MCF 10A (cell line): ENCODE results near the gene GPSM1. TPM values are rescaled to one million over a fixed set of nuclear protein-coding genes. Genes with fewer than 3 reads are reported as not detected.

Source experiments
- BruUV-seq: library from RNA; stranded (reverse); fragments of 400-500 nt; replicated peaks from 2 replicates; lab custom pipeline; 2021; lab: Mats Ljungman, UMichigan
- CTCF ChIA-PET: fragments of 300-600 bp; sonication (Branson Sonifier 250); formaldehyde crosslinking; extraction: SDS; loops from one replicate; lab custom pipeline; 2021; ENCODE audit warnings: antibody characterized with exemption, inconsistent platforms; lab: Yijun Ruan, JAX
- POLR2A ChIA-PET: fragments of 300-600, 350-650 bp; sonication (Branson Sonifier 250); formaldehyde crosslinking; extraction: SDS; loops from one replicate; lab custom pipeline; 2020; ENCODE audit warnings: antibody characterized with exemption, inconsistent platforms; lab: Yijun Ruan, JAX
- DNase-seq: peaks from one replicate; pipeline ENCODE4 v3.0.0-alpha.2; 2018; ENCODE audit not compliant: unreplicated experiment
- H3K27ac Mint-ChIP-seq: one replicate; pipeline ENCODE4 v1.8.0; 2022; ENCODE audit warnings: mild to moderate bottlenecking, low read depth, mixed read lengths; ENCODE audit not compliant: unreplicated experiment
- H3K27me3 Mint-ChIP-seq: one replicate; pipeline ENCODE4 v1.8.0; 2022; ENCODE audit warnings: mixed read lengths; ENCODE audit not compliant: insufficient read depth, unreplicated experiment
- H3K36me3 Mint-ChIP-seq: one replicate; pipeline ENCODE4 v1.8.0; 2022; ENCODE audit warnings: mild to moderate bottlenecking, moderate library complexity, mixed read lengths; ENCODE audit not compliant: insufficient read depth, unreplicated experiment
- H3K4me1 Mint-ChIP-seq: one replicate; pipeline ENCODE4 v1.8.0; 2022; ENCODE audit warnings: mixed read lengths; ENCODE audit not compliant: insufficient read depth, unreplicated experiment
- H3K4me3 Mint-ChIP-seq: one replicate; pipeline ENCODE4 v1.8.0; 2022; ENCODE audit warnings: mild to moderate bottlenecking, moderate library complexity, mixed read lengths; ENCODE audit not compliant: unreplicated experiment
- H3K9me3 Mint-ChIP-seq: one replicate; pipeline ENCODE4 v1.8.0; 2022; ENCODE audit warnings: mixed read lengths; ENCODE audit not compliant: unreplicated experiment
- intact Hi-C: fragments of 100-400 bp; cut with micrococcal nuclease; formaldehyde crosslinking; loops from 2 replicates; pipeline ENCODE4 v1.14.1; 2022
- total RNA-seq: library from RNA; stranded (reverse); gene quantifications from 2 replicates; pipeline ENCODE4 v1.2.3, GENCODE V29; 2022
- TF ChIP-seq, protein P1 (sequence below): fragments of 200-600 bp; IDR thresholded peaks from one replicate; pipeline ENCODE4 v1.8.0; 2022; ENCODE audit warnings: antibody characterized with exemption, mild to moderate bottlenecking; ENCODE audit not compliant: unreplicated experiment

Gene GPSM1
- total RNA-seq, 1 experiment from 2014 or later = 15.5 TPM

DNA sequence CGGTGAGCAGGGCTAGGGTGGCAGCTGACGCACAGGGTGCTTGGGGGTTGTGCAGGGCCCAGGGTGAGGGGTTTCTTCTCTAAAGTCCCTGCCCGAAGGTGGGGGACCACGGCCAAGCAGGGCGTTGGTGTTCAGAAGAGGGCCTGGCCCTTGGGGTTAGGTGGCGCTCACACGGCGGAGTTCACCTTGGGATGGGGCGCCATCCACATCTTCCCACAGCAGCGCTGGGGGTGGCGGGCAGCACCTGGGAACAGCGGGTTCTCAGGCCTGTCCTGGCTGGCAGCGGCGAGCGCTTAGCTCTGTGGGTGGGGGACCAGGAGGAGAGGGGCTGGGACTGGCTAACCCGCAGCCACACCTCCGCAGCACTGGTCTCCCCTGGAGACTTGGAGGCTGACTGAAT is 6.1 kb downstream of the GPSM1 start:
- TF ChIP-seq, protein P1, sequence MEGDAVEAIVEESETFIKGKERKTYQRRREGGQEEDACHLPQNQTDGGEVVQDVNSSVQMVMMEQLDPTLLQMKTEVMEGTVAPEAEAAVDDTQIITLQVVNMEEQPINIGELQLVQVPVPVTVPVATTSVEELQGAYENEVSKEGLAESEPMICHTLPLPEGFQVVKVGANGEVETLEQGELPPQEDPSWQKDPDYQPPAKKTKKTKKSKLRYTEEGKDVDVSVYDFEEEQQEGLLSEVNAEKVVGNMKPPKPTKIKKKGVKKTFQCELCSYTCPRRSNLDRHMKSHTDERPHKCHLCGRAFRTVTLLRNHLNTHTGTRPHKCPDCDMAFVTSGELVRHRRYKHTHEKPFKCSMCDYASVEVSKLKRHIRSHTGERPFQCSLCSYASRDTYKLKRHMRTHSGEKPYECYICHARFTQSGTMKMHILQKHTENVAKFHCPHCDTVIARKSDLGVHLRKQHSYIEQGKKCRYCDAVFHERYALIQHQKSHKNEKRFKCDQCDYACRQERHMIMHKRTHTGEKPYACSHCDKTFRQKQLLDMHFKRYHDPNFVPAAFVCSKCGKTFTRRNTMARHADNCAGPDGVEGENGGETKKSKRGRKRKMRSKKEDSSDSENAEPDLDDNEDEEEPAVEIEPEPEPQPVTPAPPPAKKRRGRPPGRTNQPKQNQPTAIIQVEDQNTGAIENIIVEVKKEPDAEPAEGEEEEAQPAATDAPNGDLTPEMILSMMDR = no peak
- H3K27ac Mint-ChIP-seq = no peak overlapping the region
- ChIA-PET POLR2A (interaction anchor here (0.7 kb wide), 1 partner anchor 555 kb away, joined by 3 read pairs; no protein-coding TSS in a partner anchor), CTCF (interaction anchor here (0.7 kb wide), 1 partner anchor 345 kb away, joined by 3 read pairs; no protein-coding TSS in a partner anchor)
- no peaks in the 10 kb centered on the region for H3K27me3 Mint-ChIP-seq
- no peaks in the 10 kb centered on the region for H3K9me3 Mint-ChIP-seq
- peaks cover 5% of the 10 kb centered on the region for H3K36me3 Mint-ChIP-seq
- no TSS peak for BruUV-seq
- intact Hi-C loops = no loop called here
- DNase-seq = no peak
- H3K4me3 Mint-ChIP-seq = no peak overlapping the region
- no peaks in the 10 kb centered on the region for H3K4me1 Mint-ChIP-seq

DNA sequence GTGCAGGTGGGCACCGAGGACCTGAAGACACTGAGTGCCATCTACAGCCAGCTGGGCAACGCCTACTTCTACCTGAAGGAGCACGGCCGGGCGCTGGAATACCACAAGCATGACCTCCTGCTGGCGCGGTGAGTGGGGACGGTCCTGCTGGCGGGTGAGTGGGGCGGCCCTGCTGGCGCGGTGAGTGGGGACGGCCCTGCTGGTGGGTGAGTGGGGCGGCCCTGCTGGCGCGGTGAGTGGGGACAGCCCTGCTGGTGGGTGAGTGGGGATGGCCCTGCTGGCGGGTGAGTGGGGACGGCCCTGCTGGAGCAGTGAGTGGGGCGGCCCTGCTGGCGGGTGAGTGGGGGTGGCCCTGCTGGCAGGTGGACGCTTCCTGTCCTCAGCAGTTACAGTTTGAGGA is 7.2 kb downstream of the GPSM1 start:
- Mint-ChIP-seq H3K27me3 (no peaks in the 10 kb centered on the region), H3K4me3 (no peak overlapping the region), H3K36me3 (peaks cover 11% of the 10 kb centered on the region), H3K27ac (no peak overlapping the region), H3K4me1 (no peaks in the 10 kb centered on the region), H3K9me3 (no peaks in the 10 kb centered on the region)
- ChIA-PET CTCF (no interaction called here), POLR2A (no interaction called here)
- intact Hi-C loops = no loop called here
- BruUV-seq = no TSS peak
- no peak for DNase-seq
- TF ChIP-seq, protein P1 = no peak

DNA sequence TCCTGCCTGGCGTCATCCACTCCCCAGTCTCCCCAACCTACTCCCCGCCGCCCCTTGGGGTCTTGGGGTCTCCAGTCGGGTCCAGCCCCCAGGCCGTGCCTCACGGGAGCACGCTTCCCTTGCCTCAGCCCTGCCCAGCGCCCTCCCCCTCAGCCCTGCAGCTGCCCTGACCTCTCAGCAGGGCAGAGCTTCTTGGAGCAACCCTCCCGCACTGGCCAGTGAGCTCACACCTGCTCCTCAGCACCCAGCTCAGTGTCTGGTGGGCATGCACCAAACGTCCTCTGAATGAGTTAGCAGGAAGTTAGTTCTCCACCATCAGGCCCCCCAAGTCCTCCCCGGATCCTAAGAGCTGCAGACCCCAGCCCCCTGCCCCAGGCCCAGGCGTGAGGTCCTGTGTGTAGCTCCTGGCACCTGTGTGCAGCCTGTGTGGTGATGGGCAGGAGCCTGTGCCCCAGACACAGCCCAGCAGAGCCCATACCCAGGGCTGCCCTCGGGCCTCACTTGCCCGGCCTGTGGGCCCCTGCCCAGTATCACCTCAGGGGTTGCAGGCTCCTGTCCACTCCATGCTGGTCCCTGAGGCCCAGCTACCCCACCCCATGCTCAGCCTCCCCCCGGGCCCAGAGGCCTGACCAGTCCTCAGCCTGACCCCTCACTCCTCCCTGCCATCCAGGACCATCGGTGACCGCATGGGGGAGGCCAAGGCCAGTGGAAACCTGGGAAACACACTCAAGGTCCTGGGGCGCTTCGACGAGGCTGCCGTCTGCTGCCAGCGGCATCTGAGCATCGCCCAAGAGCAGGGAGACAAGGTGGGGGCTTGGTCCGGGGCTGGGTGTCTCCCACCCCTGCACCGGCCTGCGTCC is 8.2 kb downstream of the GPSM1 start:
- ChIA-PET POLR2A (no interaction called here), CTCF (interaction anchor here (0.6 to 0.9 kb wide), 5 partner anchors 12 to 151 kb away, joined by 3 to 4 read pairs (median 3); partner anchors contain the start of genes ENTR1 and PMPCA)
- Mint-ChIP-seq H3K4me1 (no peaks in the 10 kb centered on the region), H3K27me3 (no peaks in the 10 kb centered on the region), H3K4me3 (no peak overlapping the region), H3K27ac (no peak overlapping the region), H3K9me3 (no peaks in the 10 kb centered on the region), H3K36me3 (peaks cover 11% of the 10 kb centered on the region)
- TF ChIP-seq, protein P1 = no peak
- DNase-seq = no peak
- no TSS peak for BruUV-seq
- intact Hi-C loops = loop anchor here (5.0 kb wide), 1 partner anchor 307 kb away; no protein-coding TSS in a partner anchor

DNA sequence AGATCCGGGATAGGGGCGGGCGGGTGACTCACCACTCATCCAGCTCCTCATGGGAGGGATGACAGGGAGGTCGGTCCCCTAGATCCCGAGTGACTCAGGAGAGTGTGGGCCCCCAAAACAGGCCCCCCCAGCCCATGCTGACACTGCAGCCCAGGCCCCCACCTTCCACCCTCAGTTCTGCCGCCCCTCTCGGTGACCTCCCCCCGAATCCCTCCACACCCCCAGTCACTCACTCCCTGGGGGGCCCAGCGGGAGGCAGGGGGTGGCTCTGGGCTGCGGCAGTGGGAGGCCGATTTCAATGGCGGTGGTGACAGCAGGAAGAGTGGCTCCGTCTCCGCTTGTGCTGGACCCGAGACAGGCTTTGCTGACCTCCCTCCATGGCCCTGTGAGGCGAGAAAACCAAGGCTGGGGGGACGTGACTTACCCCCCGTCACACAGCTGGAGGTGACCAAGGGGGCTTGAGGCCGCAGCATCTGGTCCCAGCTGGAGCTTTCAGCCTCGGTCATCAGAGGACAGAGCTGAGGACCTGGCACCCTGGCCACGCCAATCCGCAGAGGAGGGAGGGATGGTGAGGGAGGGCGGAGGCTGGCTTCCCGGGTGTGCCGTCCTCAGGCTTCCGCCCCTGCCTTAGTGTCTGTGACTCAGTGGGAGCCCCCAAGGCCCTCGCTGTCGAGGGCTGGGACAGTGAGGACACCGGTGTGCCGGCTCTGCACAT is 9.0 kb downstream of the GPSM1 start:
- BruUV-seq = no TSS peak
- no peaks in the 10 kb centered on the region for H3K27me3 Mint-ChIP-seq
- H3K4me3 Mint-ChIP-seq = no peak overlapping the region
- TF ChIP-seq, protein P1 = no peak
- peaks cover 11% of the 10 kb centered on the region for H3K36me3 Mint-ChIP-seq
- no peaks in the 10 kb centered on the region for H3K4me1 Mint-ChIP-seq
- no peak overlapping the region for H3K27ac Mint-ChIP-seq
- ChIA-PET POLR2A (no interaction called here), CTCF (interaction anchor here (0.5 to 1.4 kb wide), 6 partner anchors 7 to 152 kb away, joined by 3 to 5 read pairs (median 3); partner anchors contain the start of genes ENTR1 and PMPCA)
- no peaks in the 10 kb centered on the region for H3K9me3 Mint-ChIP-seq
- DNase-seq = no peak
- intact Hi-C loops = loop anchor here (5.0 kb wide), 1 partner anchor 306 kb away; no protein-coding TSS in a partner anchor
